BJ (cell line): ENCODE data around the gene CCDC178. TPM values are rescaled to one million over a fixed set of nuclear protein-coding genes. Genes with fewer than 3 reads are reported as not detected.

ENCODE experiments used
- CTCF ChIA-PET: fragments of 350-600 bp; formaldehyde crosslinking; extraction: SDS; loops from one replicate; lab custom pipeline; 2021; ENCODE audit warnings: antibody characterized with exemption, inconsistent platforms; lab: Yijun Ruan, JAX
- POLR2A ChIA-PET: fragments of 300-600 bp; sonication (Branson Sonifier 250); formaldehyde crosslinking; extraction: SDS; loops from one replicate; lab custom pipeline; 2021; ENCODE audit warnings: antibody characterized with exemption; lab: Charles Lee
- DNase-seq: peaks from one replicate; pipeline ENCODE4 v3.0.0-alpha.2; 2011; ENCODE audit warnings: low read depth
- H3K27me3 ChIP-seq: 2 replicates; pipeline ENCODE4 v1.6.0; 2011; ENCODE audit warnings: low read length; ENCODE audit not compliant: control insufficient read depth, insufficient read depth
- H3K36me3 ChIP-seq: 2 replicates; pipeline ENCODE4 v1.5.1; 2011; ENCODE audit warnings: low read length; ENCODE audit not compliant: control insufficient read depth, insufficient read depth
- H3K4me3 ChIP-seq: 2 replicates; pipeline ENCODE4 v1.5.1; 2011; ENCODE audit warnings: low read depth, mild to moderate bottlenecking, control low read depth, low read length
- polyA plus RNA-seq: library from polyadenylated mRNA; depleted of rRNA; stranded (reverse); fragments of >200 nt; gene quantifications from 2 replicates; pipeline ENCODE4 v1.2.3, GENCODE V29; 2011
- TF ChIP-seq, protein P1 (sequence below): IDR thresholded peaks from 2 replicates; pipeline ENCODE4 v1.5.1; 2011; ENCODE audit warnings: low read depth, mild to moderate bottlenecking, control low read depth, inconsistent platforms, low read length, moderate library complexity; ENCODE audit not compliant: insufficient read depth

Gene CCDC178
- polyA plus RNA-seq, 1 experiment = not detected

DNA sequence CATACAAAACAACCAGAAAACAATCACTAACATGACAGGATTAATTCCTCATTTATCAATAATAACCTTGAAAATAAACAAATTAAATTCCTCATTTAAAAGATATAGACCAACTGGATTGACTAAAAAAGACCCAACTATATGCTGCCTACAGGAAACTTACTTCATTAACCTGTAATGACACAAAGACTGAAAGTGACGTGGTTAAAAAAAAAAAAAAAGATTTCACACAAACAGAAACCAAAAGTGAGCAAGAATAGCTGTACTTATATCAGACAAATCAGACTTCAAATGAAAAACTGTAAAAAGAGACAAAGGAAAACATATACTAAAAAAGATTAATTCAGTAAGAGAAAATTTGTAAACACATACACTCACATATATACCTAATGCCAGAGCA is 201.2 kb downstream of the CCDC178 start:
- ChIA-PET POLR2A (no interaction called here), CTCF (no interaction called here)
- TF ChIP-seq, protein P1, sequence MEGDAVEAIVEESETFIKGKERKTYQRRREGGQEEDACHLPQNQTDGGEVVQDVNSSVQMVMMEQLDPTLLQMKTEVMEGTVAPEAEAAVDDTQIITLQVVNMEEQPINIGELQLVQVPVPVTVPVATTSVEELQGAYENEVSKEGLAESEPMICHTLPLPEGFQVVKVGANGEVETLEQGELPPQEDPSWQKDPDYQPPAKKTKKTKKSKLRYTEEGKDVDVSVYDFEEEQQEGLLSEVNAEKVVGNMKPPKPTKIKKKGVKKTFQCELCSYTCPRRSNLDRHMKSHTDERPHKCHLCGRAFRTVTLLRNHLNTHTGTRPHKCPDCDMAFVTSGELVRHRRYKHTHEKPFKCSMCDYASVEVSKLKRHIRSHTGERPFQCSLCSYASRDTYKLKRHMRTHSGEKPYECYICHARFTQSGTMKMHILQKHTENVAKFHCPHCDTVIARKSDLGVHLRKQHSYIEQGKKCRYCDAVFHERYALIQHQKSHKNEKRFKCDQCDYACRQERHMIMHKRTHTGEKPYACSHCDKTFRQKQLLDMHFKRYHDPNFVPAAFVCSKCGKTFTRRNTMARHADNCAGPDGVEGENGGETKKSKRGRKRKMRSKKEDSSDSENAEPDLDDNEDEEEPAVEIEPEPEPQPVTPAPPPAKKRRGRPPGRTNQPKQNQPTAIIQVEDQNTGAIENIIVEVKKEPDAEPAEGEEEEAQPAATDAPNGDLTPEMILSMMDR = no peak
- H3K27me3 ChIP-seq = no peaks in the 10 kb centered on the region
- no peak overlapping the region for H3K4me3 ChIP-seq
- no peaks in the 10 kb centered on the region for H3K36me3 ChIP-seq
- DNase-seq = no peak

DNA sequence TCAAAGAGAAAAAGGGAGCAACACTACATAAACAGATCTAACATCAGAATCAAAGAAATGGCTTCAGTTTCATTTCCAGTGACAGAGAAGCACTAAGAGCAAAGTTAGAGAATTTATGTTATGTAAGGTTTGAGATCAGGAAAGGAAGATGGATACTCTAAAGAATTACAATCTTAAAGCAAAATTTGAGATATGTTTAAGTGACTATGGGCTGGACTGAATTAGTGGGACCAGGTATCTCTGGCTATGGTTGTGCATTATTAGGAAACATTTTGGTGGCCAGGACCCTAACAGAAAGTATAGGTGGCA is 208.2 kb downstream of the CCDC178 start:
- Histone ChIP-seq H3K36me3 (no peaks in the 10 kb centered on the region), H3K4me3 (no peak overlapping the region), H3K27me3 (no peaks in the 10 kb centered on the region)
- TF ChIP-seq, protein P1 = no peak
- CTCF ChIA-PET = interaction anchor here (0.6 to 1.8 kb wide), 12 partner anchors 9 to 678 kb away, joined by 3 to 15 read pairs (median 3); no protein-coding TSS in a partner anchor
- DNase-seq = no peak
- POLR2A ChIA-PET = no interaction called here

DNA sequence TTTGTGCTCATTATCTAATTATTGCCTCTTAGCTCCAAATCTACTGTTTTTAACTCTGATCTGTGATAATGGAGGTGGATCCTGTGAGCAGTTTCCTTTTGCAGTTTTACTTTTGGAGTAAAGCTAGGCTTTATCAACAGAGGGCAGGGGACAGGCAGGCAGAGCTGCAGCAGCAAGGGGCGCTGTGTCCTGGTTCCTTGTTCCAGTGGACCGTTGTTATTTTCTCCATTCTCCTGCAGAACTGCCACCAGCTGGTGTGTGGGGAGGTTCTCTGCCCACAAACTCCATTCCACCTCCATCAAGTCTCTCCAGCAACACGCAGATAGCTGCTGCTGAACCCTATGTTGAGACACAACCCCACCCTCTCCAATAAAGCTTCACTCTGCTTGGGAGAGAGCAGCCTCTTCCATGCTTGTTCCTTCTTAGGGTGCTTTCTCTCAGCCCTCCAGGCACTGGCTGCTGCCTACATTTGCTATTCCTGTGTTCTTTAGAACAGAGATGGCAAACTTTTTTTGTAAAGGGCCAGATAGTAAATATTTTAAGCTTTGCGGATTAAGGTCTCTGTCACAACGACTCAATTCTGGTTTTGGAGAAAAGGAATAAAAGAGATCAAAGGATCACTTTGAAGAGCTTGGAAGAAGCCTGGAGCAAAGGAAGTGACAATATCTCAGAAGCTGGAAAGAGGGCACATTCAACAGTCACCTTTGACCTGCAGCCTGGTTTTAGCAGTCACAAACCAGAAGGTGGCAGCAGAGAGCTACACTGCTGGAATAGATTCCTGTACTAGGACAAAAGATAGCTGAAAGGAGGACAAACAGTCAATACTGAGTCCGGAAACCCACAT is 208.8 kb downstream of the CCDC178 start:
- TF ChIP-seq, protein P1 = peak; percentile 87
- CTCF ChIA-PET = interaction anchor here (0.6 to 1.8 kb wide), 13 partner anchors 8 to 677 kb away, joined by 3 to 15 read pairs (median 3); no protein-coding TSS in a partner anchor
- H3K27me3 ChIP-seq = no peaks in the 10 kb centered on the region
- DNase-seq = peak; percentile 1
- POLR2A ChIA-PET = no interaction called here
- no peaks in the 10 kb centered on the region for H3K36me3 ChIP-seq
- no peak overlapping the region for H3K4me3 ChIP-seq

DNA sequence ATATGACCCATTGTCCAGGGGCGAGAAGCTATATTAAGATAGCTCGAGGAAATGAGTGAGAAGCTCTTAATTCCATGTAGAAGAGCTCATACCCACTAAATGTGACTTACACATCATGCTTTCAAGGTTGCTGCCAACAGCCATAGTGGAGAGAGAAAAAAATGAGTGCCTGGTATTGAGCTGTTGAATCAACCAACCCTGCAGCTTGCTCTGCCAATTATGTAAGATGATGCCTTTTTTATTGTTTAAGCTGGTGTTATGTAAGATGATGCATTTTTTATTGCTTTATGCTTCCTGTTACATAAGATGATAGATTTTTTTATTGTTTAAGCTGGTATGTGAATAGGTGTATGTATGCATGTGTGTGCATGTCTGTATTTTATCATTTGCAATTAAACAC is 228.2 kb downstream of the CCDC178 start:
- TF ChIP-seq, protein P1 = no peak
- no peak for DNase-seq
- H3K27me3 ChIP-seq = no peaks in the 10 kb centered on the region
- POLR2A ChIA-PET = no interaction called here
- CTCF ChIA-PET = interaction anchor here (2.6 kb wide), 1 partner anchor 19 kb away, joined by 15 read pairs; no protein-coding TSS in a partner anchor
- H3K36me3 ChIP-seq = no peaks in the 10 kb centered on the region
- no peak overlapping the region for H3K4me3 ChIP-seq

DNA sequence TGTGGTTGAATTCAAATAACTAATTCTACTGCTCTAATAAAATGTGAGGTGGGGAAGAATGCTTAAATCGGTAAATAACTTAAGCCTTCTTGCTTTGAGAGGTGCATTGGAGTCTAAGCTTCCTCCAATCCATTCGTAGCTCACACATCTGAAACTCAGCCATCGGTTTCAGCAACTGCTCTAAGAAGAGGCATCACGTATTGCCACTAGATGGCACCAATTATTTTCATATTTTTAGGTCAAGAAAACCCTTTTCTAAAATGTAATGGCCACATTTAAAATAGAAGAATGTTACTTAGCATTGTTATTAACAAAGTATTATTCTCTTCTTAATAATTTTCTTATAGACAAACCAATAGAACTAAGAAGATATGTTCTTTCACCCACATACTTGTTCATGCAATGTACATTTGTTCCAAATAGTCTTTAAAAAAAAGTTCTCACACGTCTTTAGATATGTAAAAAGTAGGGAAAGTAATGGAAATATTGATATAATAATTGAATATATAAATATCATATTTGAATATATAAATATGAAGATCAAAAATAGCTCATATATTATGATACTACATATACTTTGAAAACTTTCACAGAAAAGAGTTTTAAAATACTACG is 229.8 kb downstream of the CCDC178 start:
- Histone ChIP-seq H3K4me3 (no peak overlapping the region), H3K27me3 (no peaks in the 10 kb centered on the region), H3K36me3 (no peaks in the 10 kb centered on the region)
- ChIA-PET CTCF (interaction anchor here (0.6 to 0.8 kb wide), 2 partner anchors 21 to 282 kb away, joined by 3 read pairs; no protein-coding TSS in a partner anchor), POLR2A (no interaction called here)
- DNase-seq = no peak
- TF ChIP-seq, protein P1 = peak; percentile 51
